Activated gamma-delta T cell treated with Interleukin-2 at 50 U/mL for 16 hours (primary cell): ENCODE data around the gene LRRC51.

Experiments
- DNase-seq: peaks from one replicate; pipeline ENCODE4 v3.0.0-alpha.2; 2020

The LRRC51 gene

DNA sequence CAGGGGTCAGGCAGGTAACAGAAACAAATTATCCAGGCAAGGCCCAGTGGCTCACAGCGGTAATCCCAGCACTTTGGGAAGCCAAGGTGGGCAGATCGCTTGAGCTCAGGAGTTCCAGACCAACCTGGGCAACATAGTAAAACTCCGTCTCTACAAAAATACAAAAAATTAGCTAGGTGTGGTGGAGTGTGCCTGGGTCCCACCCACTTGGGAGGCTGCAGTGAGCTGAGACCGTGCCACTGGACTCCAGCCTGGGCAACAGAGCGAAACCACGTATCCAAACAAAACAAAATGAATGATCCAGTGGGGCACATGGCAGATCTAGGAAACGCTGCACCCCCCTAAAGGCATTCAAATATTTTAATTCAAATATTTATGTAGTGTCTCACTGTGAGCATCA lies 10.2 kb upstream of the LRRC51 start:
- no peak for DNase-seq

DNA sequence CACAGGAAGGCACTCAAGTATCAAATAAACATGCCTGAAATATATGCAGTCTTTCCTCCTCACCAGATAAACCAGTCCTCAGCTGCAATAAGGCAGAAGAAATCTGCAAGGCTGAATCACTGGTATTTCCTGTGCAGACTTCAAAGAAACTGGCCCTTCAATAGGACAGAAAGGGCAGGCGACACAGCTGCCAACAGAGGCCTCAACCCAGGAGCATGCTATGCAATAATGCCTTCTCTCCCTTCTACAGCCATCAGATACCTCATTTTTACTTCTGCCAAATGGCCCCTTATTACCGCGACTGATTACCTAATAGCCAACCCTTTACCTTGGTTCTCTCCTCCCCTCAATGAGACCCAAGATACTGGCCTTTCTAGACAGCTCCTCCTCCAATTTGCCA lies 8.3 kb upstream of the LRRC51 start:
- no peak for DNase-seq

DNA sequence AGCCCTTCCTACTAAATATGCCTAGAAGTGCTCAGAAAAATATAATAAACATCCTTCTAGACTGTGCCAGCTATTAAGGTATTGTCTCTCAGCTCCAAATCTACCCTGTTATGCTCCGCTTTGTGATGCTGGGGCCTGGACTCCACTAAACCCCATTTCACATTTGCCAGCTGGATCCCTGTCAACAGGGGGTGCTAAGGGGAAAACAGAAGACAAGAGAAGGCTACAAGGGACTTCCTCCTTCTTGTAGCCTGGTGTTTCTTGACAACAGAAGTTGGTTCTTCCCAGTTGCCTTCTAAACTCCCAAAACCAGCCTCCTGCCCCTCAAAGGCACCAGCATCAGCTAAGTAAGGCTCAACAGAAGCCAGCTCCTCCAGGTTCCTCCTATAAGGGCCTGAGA lies 5.5 kb upstream of the LRRC51 start:
- no peak for DNase-seq

DNA sequence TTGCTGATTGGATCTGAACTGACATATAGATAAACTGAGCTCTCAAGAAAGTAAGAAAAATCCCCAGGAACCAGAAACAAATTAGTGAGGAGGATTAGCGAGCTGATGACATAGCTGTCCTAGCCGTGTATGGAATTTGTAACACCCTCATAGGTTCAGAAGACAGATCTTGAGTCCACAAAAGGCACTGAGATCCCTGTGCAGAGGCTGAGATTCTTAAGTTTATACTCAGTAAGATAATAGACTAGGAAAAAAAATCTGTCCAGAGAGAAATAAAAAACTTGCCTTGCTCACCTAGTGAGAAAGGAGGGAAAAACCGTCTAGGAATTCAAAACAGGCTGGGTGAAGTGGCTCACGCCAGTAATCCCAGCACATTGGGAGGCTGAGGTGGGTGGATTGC lies 4.9 kb upstream of the LRRC51 start:
- DNase-seq, result no peak

DNA sequence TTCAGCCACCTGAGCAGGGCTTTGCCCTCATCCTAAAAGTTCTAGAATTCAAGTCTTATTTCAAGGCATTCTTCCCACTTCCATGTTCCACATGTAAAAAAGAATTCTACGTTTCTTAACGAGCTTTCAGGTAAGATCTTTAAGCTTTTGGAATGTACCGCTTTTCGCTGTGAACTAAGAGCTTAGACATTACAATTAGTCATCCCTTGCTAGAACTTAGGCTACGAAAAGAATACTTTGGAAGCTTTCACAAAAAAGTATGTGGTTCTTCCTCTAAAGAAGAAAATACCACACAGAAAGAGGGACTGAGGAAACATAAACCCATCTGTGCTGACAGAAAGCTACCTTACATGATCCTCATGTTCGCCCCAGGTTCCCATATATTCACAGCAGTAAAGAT lies 2.2 kb upstream of the LRRC51 start:
- DNase-seq, result no peak

DNA sequence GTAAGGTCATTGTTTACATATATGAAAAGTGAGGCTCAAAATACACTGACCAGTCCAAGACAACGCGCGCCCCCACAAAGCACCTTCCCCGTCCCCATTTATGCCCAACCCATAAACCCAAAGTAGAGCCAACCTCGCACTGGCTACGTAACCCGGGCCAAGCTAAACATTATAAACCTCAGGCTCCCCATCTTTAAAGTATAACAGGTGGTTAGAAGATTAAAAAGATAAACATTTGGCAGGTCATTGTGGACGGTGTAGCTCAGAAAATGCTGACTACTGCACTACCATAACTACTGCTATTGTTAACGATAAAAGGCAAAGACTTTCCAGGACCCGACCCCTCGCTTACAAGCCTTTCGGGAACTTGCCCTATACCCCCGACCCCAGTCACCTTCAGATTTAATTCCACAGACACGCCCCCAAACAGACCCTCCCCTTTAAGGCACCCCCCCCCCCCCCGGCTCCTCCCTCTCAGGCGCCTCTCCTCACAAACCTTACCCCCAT lies 778 bp upstream of the LRRC51 start:
- DNase-seq, result no peak

DNA sequence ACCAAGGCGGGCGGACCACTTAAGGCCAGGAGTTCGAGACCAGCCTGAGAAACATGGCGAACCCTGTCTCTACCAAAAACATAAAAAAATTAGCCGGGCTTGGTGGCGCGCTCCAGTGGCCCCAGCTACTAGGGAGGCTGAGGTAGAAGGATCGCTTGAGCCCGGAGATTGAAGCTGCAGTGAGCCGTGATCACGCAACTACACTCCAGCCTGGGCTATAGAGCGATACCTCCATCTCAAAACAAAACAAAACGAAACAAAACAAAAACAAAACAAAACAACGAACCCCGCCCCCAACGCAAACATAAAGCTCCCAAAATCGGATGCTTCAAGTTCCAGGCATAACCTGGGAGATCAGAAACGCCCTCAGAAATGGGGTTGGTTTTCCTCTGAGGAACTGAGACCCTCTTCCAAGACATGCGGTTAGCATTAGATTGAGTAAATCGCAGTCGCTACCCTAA lies 564 bp downstream of the LRRC51 start:
- no peak for DNase-seq

DNA sequence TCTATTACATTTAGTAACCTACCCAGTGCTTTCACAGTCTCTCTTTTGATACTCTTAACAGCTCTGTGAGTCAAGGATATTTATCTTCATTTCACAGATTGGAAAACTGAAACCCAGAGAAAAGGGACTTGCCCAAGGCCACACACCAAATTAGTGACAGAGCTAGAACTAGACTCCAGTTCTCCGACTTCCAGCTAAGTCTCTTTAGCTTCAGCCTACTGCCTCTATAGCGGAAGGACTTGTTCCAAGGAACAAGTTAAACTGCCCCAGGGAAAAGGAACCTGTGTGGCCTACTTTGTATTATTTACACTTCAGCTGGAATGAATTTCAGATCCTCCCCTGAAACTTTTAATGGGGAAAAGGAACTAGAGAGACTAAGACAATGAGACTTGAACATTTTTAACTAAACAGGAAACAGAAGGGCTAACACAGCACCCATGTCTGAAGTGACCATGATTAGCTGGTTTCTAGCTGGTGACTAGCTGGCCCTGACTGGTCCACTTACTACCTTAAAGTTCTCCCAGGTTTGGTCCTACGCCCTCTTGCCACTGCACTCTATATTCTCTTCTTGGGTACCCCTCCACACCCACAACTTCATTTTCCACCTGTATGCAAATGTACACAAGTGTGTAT lies 1.3 kb downstream of the LRRC51 start:
- no peak for DNase-seq

DNA sequence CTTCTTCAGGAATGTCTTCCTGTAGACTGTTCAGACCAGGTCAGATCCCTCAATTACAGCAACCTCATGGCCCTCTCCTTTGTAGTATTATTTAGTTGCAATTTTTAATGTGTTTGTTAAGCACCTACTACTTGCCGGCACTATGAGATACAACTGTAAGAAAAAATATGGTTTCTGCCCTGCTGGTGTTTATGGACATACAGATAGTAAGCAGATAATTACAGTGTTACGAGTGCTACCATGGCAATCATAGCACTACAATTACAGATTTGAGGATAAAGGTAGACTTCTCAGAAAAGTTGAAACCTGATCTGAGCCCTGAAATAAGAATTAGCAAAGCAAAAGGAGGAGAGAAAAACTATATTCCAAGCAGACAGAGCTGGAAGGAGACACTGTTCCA lies 2.8 kb downstream of the LRRC51 start:
- DNase-seq, result no peak

DNA sequence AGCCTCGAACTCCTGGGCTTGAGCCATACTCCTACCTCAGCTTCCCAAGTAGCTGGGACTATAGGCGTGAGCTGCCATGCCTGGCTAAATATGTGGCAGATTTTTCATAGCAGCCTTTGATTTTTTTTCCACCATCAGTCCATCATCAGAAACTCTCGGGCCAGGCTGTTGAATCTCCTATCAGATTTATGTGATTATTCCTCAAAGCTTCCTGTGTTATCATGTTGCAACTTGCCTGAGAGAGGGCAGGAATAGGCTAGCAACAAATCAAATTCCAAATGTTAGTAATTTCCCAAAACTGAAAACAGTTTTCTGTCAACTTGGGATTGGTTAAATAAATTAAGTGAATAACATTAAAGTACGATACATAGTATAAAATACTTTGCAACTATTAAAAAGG lies 3.4 kb downstream of the LRRC51 start:
- DNase-seq, result no peak

DNA sequence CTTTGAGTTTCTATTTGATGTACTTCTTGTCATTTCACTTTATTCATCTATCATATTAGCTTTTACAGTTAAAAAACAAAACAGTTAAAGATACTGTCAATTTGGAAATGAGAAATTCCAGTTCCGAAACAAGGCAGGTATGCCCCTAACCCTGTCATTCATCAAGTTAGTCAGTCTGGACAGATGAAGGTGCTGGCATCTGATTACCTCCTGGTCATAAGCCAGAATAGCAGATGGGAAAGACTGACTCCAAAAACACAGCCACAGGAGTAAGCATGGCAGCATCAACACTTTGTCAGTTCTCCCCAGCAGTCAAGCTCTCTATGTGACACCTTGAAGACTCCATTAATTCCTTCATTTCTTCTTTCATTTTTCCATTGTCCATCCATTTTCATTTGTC lies 4.3 kb downstream of the LRRC51 start:
- no peak for DNase-seq

DNA sequence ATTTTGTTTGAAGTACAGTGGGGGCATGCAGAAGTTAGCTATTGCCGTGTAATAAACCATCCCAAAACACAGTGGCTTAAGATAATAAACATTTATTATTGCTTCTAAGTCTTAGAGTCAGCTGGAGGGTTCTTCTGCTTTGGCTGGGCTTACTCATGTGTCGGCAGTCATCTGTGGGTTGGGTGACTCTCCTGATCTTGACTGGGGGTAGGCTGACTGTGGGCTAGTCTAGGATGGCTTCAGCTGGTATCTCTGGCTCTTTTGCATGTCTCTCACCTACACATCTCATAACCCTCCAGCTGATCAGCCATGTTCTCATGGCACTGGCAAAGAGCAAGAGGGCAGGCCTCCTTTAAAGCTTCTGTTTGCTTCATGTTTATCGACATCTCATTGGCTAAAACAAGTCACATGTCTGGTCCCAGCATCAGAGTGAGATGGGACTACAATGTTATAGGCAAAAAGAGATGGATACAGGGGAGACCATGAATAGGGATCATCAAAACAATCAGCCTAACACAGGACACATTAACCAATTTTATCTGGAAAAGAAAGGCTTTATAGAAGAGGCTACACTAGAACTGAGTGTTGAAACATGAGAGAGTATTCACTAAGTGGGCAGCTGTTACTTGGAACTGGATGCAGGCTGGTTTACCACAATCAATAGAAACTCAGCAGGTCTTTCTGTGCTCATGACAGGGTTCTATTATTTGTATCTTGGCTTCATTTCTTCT lies 5.1 kb downstream of the LRRC51 start:
- no peak for DNase-seq

DNA sequence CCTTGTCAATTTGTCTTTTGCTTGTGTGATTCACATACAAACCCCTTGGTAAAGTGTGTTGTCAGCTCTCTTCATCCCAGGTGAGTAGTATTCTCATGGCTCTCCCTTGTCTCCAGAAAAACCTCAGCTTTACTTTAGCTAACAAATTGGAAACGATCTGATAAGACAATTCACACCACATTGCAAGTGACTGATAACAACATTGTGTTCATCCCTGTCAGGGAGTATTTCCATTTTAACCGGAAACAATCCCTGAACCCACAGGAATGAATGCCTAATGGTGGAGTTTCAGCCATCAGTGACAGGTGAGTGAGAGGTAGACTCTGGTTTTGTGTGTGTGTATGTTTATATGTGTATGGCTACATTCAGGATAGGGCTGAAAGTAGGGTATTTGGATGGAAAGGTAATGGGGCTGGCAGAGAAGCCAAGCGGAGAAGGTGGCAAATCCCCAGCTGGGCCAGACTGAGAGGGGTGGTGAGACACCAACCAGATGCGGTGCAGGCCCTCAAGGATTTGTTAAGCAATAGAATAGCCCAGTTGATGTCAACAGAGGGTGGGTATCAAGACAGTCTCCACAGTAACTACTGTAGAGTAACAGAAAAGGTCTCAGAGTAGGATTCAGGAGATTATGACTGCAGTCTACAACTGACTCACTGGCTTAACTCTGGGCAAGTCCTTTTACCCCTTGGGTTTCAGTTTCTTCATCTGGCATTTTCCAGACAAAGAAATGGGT lies 7.6 kb downstream of the LRRC51 start:
- DNase-seq, result no peak

DNA sequence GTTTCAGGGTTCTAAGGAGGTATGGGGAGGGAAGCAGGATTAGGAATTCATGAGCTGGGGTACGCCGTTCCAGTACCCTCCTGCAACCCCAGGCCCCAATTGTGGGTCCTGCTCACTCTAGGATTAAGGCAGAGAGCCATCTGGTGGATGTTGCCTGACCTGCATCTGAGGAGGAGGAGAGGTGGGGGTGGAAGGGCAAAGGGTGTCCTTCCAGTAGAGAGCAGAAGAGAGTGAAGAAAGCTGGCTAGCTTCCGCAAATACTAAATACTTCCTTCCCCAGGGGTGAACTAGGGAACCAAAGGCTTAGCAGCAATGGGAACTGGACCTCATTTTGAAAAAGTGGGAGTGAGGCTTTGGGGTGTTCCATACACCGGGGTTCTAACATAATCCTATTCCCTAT lies 10.6 kb downstream of the LRRC51 start:
- DNase-seq, result peak; percentile 65

DNA sequence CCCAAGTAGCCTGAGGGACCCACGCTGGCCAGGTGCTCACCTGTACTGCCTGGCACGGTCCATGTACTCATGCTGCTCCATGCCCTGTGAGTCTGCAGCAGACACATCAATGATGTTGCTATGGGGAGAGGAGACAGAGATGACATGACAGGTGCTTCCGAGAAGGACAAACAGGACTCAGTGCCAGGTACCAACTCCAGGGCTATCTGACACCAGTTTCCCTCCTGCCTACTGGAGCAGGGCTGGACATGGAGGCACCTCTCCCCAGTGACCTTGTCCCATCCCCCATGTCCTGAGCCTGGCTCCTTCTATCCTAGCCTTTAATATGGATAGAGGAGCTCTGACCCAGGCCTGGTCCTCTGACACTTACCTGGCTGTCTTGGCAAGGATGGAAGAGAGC lies 18.1 kb downstream of the LRRC51 start:
- no peak for DNase-seq

DNA sequence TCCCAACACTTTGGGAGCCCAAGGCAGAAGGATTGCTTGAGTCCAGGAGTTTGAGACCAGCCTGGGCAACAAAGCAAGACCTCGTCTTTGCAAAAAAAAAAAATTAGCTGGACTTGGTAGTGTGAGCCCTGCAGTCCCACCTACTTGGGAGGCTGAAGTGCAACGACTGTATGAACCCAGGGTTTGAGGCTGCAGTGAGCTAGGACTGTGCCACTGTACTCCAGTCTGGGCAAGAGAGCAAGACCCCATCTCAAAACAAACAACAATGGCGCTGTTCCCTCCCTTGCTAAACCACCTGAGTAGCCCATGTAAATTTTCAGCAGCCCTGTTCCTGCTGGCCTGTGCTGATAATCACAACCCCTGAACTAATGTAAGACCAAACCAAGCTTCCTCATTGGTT lies 19.4 kb downstream of the LRRC51 start:
- no peak for DNase-seq

DNA sequence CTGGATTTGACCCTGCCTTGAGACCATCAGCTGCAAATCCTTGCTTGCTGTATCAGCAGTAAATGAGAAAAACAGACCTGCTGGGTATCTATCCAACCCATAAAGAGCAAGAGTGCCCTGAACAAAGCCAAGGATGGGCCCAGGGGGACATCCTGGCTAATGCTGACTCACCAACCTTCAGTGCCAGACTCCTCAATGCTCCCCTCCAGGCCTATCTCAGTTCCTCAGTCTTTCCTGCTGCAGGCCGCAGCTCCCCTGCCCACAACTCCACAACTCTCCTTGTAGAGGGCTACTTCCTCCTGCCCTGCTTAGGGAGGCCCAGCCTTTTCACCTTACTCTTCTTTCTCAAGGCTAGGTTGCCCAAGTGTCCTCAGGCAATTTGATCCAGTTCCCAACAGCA lies 19.8 kb downstream of the LRRC51 start:
- no peak for DNase-seq

DNA sequence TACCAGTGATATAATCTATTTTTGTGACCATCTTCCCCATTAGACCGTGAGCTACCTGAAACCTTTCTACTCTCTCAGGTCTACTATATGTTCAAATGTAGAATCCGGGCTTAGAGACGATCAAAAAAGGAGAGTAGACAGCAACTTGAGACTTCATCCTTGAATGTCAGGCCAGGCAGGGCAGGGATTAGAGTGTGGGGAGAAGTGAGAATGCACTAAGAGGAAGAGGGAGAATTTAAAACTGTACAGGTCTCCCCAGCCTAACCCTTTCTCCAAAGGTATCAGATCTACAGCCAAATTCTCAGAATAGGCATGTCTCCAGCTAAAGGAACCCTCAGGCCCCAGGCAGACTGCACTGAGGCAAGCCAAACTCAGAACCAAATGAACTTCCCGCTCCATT lies 21.5 kb downstream of the LRRC51 start:
- DNase-seq, result no peak

DNA sequence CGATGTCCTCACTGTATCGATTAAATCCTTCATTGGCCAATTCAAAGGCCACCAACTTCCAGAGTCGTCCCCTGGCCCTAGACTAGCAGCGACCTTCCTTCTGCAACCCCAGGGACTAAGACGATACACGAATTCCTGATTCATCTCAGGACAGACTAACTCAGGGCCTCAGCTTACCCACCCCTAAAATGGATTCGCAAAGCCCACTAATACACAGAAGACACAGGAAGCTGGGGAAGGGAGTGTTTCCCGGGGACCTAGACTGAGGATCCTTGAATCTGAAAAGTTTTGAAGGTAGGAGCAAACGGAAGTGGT lies 21.9 kb downstream of the LRRC51 start:
- DNase-seq, result no peak

DNA sequence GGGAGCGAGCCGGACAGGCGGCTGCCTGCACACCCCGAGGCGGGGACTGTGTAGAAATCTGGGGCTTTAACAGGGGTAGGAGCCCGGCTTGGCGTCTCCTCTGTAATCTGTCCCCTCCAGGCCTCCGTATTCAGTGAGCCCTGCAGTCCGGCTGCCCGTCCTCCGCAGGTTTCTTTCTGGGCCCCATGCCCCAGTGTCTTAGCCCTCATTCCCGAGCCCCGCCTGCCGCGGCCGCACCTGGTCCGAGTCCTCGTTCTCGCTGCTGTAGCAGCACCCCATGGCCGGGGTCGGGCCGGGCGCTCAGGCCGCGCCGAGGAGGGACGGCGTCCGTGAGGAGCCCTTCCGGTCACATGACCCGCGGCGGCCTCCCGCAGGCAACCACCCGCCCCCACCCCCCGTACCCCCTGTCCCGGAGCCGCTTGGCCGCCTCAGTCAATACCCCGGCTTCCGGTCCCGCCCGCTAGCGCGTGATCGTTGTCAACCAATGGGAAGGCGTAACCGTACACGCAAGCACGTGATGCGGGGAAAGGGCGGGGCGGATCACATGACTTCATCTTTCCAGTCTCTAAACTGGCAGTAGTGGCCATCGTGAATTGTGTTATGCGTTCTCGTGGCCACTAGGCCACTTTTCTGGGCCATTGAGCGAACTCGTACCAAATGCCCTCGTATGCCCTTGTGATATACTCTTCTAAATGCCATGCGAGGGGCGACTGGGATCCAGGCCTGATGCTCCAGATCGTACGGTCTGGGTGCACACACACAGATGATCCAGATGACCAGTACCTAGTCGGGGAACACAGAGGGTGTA lies 22.5 kb downstream of the LRRC51 start, which contains the start of gene LAMTOR1:
Gene LAMTOR1 (minus strand): TSS at position 352 of the 808 bp plus-strand sequence. CDS start 73 bp downstream, at position 279.
- DNase-seq, result peak; percentile 98

DNA sequence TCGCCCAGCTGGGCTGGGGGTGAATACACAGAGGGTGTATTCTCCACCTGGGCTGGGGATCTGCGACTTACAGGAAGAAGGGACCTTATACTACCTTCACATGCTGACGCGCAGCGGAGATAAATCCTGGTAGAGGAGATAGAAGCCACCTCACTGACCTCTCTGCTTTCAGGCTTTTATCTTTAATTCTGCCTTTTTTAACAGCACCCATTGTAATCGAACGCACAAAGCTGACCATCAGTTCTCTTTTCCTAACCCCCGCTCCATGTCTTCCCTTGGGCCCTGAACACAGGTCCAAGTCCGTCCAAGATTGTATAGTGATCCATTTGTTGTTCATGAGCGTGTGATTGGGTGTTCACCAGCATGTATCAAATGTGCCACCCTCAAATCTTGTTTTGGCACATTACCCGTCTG lies 23.1 kb downstream of the LRRC51 start:
- DNase-seq, result no peak

DNA sequence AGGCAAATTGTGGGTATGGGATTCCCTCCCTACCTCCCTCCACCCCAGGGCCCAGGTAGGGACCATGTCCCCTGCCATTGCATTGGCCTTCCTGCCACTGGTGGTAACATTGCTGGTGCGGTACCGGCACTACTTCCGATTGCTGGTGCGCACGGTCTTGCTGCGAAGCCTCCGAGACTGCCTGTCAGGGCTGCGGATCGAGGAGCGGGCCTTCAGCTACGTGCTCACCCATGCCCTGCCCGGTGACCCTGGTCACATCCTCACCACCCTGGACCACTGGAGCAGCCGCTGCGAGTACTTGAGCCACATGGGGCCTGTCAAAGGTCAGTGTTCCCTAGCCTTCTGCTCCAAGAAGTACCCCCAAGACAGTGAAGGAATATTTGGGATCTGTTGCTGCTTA lies 25.2 kb downstream of the LRRC51 start, which contains the start of gene TOMT:
Gene TOMT (plus strand): TSS at position 37 of the 400 bp plus-strand sequence. CDS start 28 bp downstream, at position 65.
- DNase-seq, result no peak
